ENCODE data around the gene PEX26. TPM values are rescaled to one million over a fixed set of nuclear protein-coding genes. Genes with fewer than 3 reads are reported as not detected.
A peak's percentile ranks its signal among the peaks of the same experiment; 100 is the strongest.

Gene PEX26
- total and polyA plus RNA-seq, 2 of the 13 experiments (the other 11 are each of a cell fraction or from before 2014, with no cell fraction given) = 10.6 to 25.1 TPM

- no peaks in the 10 kb centered on the region for H3K9me3 ChIP-seq (ENCODE audit: low read length)
- H3K27ac ChIP-seq (ENCODE audit: extremely low read length, insufficient read depth, low read length) = no peak overlapping the region
- no peak for ATAC-seq
- no peaks in the 10 kb centered on the region for H3K79me2 ChIP-seq (ENCODE audit: insufficient read depth, low read length)
- no peak overlapping the region for H3K4me2 ChIP-seq (ENCODE audit: low read depth, low read length)
- WGBS (ENCODE audit: low lambda C conversion rate) = 2% methylated on average over 3 of the region's 3 CpGs
- H3K27me3 ChIP-seq (ENCODE audit: control insufficient read depth in 1 of 2, insufficient read depth in 2 of 2, low read length in 2 of 2) = peaks cover 0 to 8% of the 10 kb centered on the region in 2 experiments; a peak in 1 of 5 replicates
- no peak overlapping the region for H3K9ac ChIP-seq (ENCODE audit: insufficient read depth, low read depth, low read length)
- no peaks in the 10 kb centered on the region for H4K20me1 ChIP-seq (ENCODE audit: insufficient read depth, low read length)
- in situ Hi-C loops (cut with HindIII; ENCODE audit: extremely low pct_ligation_motif_present, low pct_unique_long_range_greater_than_20kb) = no loop called here
- intact Hi-C loops (cut with micrococcal nuclease; ENCODE audit: unreplicated experiment) = loop anchor here (2.0 kb wide), 1 partner anchor 43 kb away; the partner anchor contains the start of gene PEX26
- H2AFZ ChIP-seq (ENCODE audit: low read length) = no peak overlapping the region
- DNase-seq (ENCODE audit: low spot score) = no peak
- no peak overlapping the region for H3K4me3 ChIP-seq (replicated peaks in 1 of 3; ENCODE audit: insufficient read depth in 1 of 3, low read depth in 2 of 3, low read length in 3 of 3)
- FAIRE-seq = no peak
- H3K4me1 ChIP-seq (ENCODE audit: insufficient read depth, low read length) = peaks cover 38% of the 10 kb centered on the region
- no TSS peak for BruUV-seq (replicated peaks)
- CTCF ChIA-PET (ENCODE audit: low intra/inter-chr PET ratio, low total read pairs) = no interaction called here
- H3K36me3 ChIP-seq (replicated peaks in 1 of 2; ENCODE audit: control insufficient read depth in 1 of 2, insufficient read depth in 2 of 2, low read length in 2 of 2) = no peaks in the 10 kb centered on the region
- POLR2A ChIA-PET = interaction anchor here (1.0 to 1.8 kb wide), 3 partner anchors 10 to 30 kb away, joined by 3 to 4 read pairs (median 4); no protein-coding TSS in a partner anchor
- TF ChIP-seq NONO (IDR thresholded peaks at IDR 0.05) (no peak), NONO (CRISPR knock-in tag; conservative IDR thresholded peaks at IDR 0.05) (no peak)
Observed at GRCh38 chr22:18034076-18034475, 43.7 kb upstream of the PEX26 start.

DNA sequence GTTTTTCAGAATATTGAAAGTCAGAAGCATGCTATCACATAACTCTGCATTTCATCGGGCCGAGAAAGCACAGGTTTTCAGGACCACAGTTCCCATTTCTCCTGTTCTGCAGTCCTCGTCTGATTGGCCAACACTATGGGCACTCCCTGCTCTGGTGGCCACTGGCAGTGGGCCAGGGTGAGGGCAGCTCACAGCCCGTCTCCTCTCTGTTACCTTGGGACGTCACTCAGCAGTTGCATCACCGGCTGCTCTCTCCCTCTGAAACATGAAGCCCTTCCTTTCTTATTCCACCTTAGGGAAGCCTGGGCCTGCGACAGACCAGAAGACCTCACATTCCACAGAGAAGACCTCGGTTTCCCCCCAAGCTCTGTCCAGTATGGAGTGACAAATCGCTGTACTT lies 42.0 kb upstream of the PEX26 start:
- in situ Hi-C loops (cut with HindIII; ENCODE audit: extremely low pct_ligation_motif_present, low pct_unique_long_range_greater_than_20kb) (no loop called here), intact Hi-C loops (cut with micrococcal nuclease; ENCODE audit: unreplicated experiment) (loop anchor here (2.0 kb wide), 1 partner anchor 41 kb away; the partner anchor contains the start of gene PEX26)
- WGBS (ENCODE audit: low lambda C conversion rate) = 0% methylated on average over 9 of the region's 9 CpGs
- ATAC-seq = peak; percentile 87
- no TSS peak for BruUV-seq (replicated peaks)
- H3K9ac ChIP-seq (ENCODE audit: insufficient read depth, low read depth, low read length) = no peak overlapping the region; the same call in 1 of the 2 replicates
- peaks cover 47% of the 10 kb centered on the region for H3K4me1 ChIP-seq (ENCODE audit: insufficient read depth, low read length)
- no peak overlapping the region for H3K27ac ChIP-seq (ENCODE audit: extremely low read length, insufficient read depth, low read length)
- peak overlapping the region; percentile 63 for H3K4me2 ChIP-seq (ENCODE audit: low read depth, low read length)
- no peaks in the 10 kb centered on the region for H4K20me1 ChIP-seq (ENCODE audit: insufficient read depth, low read length)
- H3K27me3 ChIP-seq (ENCODE audit: control insufficient read depth in 1 of 2, insufficient read depth in 2 of 2, low read length in 2 of 2) = peaks cover 0 to 8% of the 10 kb centered on the region in 2 experiments; a peak in 1 of 5 replicates
- CTCF ChIA-PET (ENCODE audit: low intra/inter-chr PET ratio, low total read pairs) = interaction anchor here (0.6 kb wide), 1 partner anchor 11 kb away, joined by 3 read pairs; no protein-coding TSS in a partner anchor
- DNase-seq (ENCODE audit: low spot score) = peak; percentile 82
- 0 out of 6 replicates have a peak overlapping the region, but pooled peaks of 1 of the 3 experiments have one; percentile 39 for H3K4me3 ChIP-seq (replicated peaks in 1 of 3; ENCODE audit: insufficient read depth in 1 of 3, low read depth in 2 of 3, low read length in 3 of 3)
- H3K9me3 ChIP-seq (ENCODE audit: low read length) = no peaks in the 10 kb centered on the region
- FAIRE-seq = peak; percentile 23
- H3K79me2 ChIP-seq (ENCODE audit: insufficient read depth, low read length) = no peaks in the 10 kb centered on the region
- POLR2A ChIA-PET = interaction anchor here (0.7 to 2.0 kb wide), 5 partner anchors 9 to 33 kb away, joined by 3 to 8 read pairs (median 3); no protein-coding TSS in a partner anchor
- no peak overlapping the region for H2AFZ ChIP-seq (ENCODE audit: low read length)
- H3K36me3 ChIP-seq (replicated peaks in 1 of 2; ENCODE audit: control insufficient read depth in 1 of 2, insufficient read depth in 2 of 2, low read length in 2 of 2) = no peaks in the 10 kb centered on the region
- TF ChIP-seq SOX6 (IDR thresholded peaks at IDR 0.05) (no peak), SOX6 (CRISPR knock-in tag; IDR thresholded peaks at IDR 0.05) (0 out of 2 replicates have a peak, but pooled peaks have one; percentile 30), TBX3 (IDR thresholded peaks at IDR 0.05; ENCODE audit: borderline replicate concordance) (no peak), ELF3 (CRISPR knock-in tag; IDR thresholded peaks at IDR 0.05) (0 out of 2 replicates have a peak, but pooled peaks have one; percentile 19), SALL1 (CRISPR knock-in tag; IDR thresholded peaks at IDR 0.05) (peak; percentile 50), BCL6 (CRISPR knock-in tag; IDR thresholded peaks at IDR 0.05) (0 out of 2 replicates have a peak, but pooled peaks have one; percentile 24), TRIM22 (IDR thresholded peaks at IDR 0.05) (no peak), FOXK1 (CRISPR knock-in tag; IDR thresholded peaks at IDR 0.05; ENCODE audit: borderline replicate concordance, low read depth) (peak; percentile 43; the same call in 1 of the 2 replicates), DNMT3B (CRISPR knock-in tag; conservative IDR thresholded peaks at IDR 0.05) (no peak), RARG (CRISPR knock-in tag; IDR thresholded peaks at IDR 0.05; ENCODE audit: low read depth) (no peak), ETV6 (CRISPR knock-in tag; conservative IDR thresholded peaks at IDR 0.05) (no peak)
- TF ChIP-seq, protein P1, sequence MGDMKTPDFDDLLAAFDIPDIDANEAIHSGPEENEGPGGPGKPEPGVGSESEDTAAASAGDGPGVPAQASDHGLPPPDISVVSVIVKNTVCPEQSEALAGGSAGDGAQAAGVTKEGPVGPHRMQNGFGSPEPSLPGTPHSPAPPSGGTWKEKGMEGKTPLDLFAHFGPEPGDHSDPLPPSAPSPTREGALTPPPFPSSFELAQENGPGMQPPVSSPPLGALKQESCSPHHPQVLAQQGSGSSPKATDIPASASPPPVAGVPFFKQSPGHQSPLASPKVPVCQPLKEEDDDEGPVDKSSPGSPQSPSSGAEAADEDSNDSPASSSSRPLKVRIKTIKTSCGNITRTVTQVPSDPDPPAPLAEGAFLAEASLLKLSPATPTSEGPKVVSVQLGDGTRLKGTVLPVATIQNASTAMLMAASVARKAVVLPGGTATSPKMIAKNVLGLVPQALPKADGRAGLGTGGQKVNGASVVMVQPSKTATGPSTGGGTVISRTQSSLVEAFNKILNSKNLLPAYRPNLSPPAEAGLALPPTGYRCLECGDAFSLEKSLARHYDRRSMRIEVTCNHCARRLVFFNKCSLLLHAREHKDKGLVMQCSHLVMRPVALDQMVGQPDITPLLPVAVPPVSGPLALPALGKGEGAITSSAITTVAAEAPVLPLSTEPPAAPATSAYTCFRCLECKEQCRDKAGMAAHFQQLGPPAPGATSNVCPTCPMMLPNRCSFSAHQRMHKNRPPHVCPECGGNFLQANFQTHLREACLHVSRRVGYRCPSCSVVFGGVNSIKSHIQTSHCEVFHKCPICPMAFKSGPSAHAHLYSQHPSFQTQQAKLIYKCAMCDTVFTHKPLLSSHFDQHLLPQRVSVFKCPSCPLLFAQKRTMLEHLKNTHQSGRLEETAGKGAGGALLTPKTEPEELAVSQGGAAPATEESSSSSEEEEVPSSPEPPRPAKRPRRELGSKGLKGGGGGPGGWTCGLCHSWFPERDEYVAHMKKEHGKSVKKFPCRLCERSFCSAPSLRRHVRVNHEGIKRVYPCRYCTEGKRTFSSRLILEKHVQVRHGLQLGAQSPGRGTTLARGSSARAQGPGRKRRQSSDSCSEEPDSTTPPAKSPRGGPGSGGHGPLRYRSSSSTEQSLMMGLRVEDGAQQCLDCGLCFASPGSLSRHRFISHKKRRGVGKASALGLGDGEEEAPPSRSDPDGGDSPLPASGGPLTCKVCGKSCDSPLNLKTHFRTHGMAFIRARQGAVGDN (CRISPR knock-in tag; IDR thresholded peaks at IDR 0.05) = peak; percentile 59
